GM18498 (cell line): ENCODE measurements around the gene GLIPR1L2.
"Not testable (repeated sequence)": the region's sequence is repeated elsewhere in the genome, so short reads cannot be mapped to it uniquely, and the experiment has no call there.

ENCODE experiments used
- ATAC-seq: cut with Tn5 transposase; IDR thresholded peaks from one replicate; pipeline ENCODE4 v1.9.1; 2021; ENCODE audit warnings: mild to moderate bottlenecking, moderate library complexity; ENCODE audit not compliant: unreplicated experiment

The GLIPR1L2 gene

GRCh38 chr12:75432924-75433323 is 42.0 kb downstream of the GLIPR1L2 start:
- ATAC-seq, result no peak

GRCh38 chr12:75437564-75437963 is 46.7 kb downstream of the GLIPR1L2 start:
- ATAC-seq, result peak; percentile 81

- no peak for ATAC-seq
These were observed 47.3 kb downstream of the GLIPR1L2 start for GRCh38 chr12:75438059-75438754.

GRCh38 chr12:75439048-75439447 is 48.2 kb downstream of the GLIPR1L2 start:
- no peak for ATAC-seq

GRCh38 chr12:75439930-75440329 is 49.0 kb downstream of the GLIPR1L2 start:
- ATAC-seq, result no peak

GRCh38 chr12:75441687-75442449 is 51.0 kb downstream of the GLIPR1L2 start:
- not testable (repeated sequence) for ATAC-seq

GRCh38 chr12:75442454-75442853 is 51.6 kb downstream of the GLIPR1L2 start:
- not testable (repeated sequence) for ATAC-seq

- ATAC-seq, result no peak
These were observed 52.8 kb downstream of the GLIPR1L2 start for GRCh38 chr12:75443709-75444108.

GRCh38 chr12:75444429-75445136 is 53.7 kb downstream of the GLIPR1L2 start:
- ATAC-seq, result no peak

GRCh38 chr12:75445137-75445507 is 54.2 kb downstream of the GLIPR1L2 start:
- ATAC-seq, result not testable (repeated sequence)

GRCh38 chr12:75446857-75447256 is 56.0 kb downstream of the GLIPR1L2 start:
- no peak for ATAC-seq

GRCh38 chr12:75447691-75448393 is 57.0 kb downstream of the GLIPR1L2 start:
- ATAC-seq, result no peak

- no peak for ATAC-seq
These were observed 61.9 kb downstream of the GLIPR1L2 start for GRCh38 chr12:75452675-75453330.

- ATAC-seq, result no peak
These were observed 65.0 kb downstream of the GLIPR1L2 start for GRCh38 chr12:75455839-75456238.

- no peak for ATAC-seq
These were observed 66.3 kb downstream of the GLIPR1L2 start for GRCh38 chr12:75457191-75457590.

GRCh38 chr12:75457866-75458265 is 67.0 kb downstream of the GLIPR1L2 start:
- ATAC-seq, result not testable (repeated sequence)

GRCh38 chr12:75459755-75460154 is 68.9 kb downstream of the GLIPR1L2 start:
- ATAC-seq, result no peak

GRCh38 chr12:75460204-75460603 is 69.3 kb downstream of the GLIPR1L2 start:
- no peak for ATAC-seq

GRCh38 chr12:75471902-75472890 is 81.3 kb downstream of the GLIPR1L2 start:
- no peak for ATAC-seq
